Activated CD4-positive, CD25-positive, alpha-beta regulatory T cell treated with anti-CD3 and anti-CD28 coated beads, Interleukin-2, amount 50 U/mL, for 16 hours (primary cell): ENCODE measurements around the gene CUL4A.
"Not testable (repeated sequence)": the region's sequence is repeated elsewhere in the genome, so short reads cannot be mapped to it uniquely, and the experiment has no call there.

Experiments
- DNase-seq: peaks from one replicate; pipeline ENCODE4 v3.0.0-alpha.2; 2020; ENCODE audit warnings: low read depth, low spot score

CUL4A gene

GRCh38 chr13:113209336-113209758, at the start of gene CUL4A:
Gene CUL4A (plus strand): TSS chr13:113209613. CDS start chr13:113209628, 15 bp downstream.
- peak; percentile 37 for DNase-seq

- DNase-seq = no peak
Observed at GRCh38 chr13:113159701-113160100, 49.7 kb upstream of the CUL4A start.

- no peak for DNase-seq
Observed at GRCh38 chr13:113160983-113161382, 48.4 kb upstream of the CUL4A start.

GRCh38 chr13:113161433-113161832, 48.0 kb upstream of the CUL4A start:
- no peak for DNase-seq

GRCh38 chr13:113161975-113162374, 47.4 kb upstream of the CUL4A start:
- DNase-seq = not testable (repeated sequence)

GRCh38 chr13:113162783-113163685, 46.4 kb upstream of the CUL4A start:
- no peak for DNase-seq

GRCh38 chr13:113164492-113164891, 44.9 kb upstream of the CUL4A start:
- no peak for DNase-seq

GRCh38 chr13:113166266-113166665, 43.1 kb upstream of the CUL4A start:
- DNase-seq = no peak

- no peak for DNase-seq
Observed at GRCh38 chr13:113166681-113167080, 42.7 kb upstream of the CUL4A start.

- no peak for DNase-seq
Observed at GRCh38 chr13:113167155-113167554, 42.3 kb upstream of the CUL4A start.

GRCh38 chr13:113167575-113167974, 41.8 kb upstream of the CUL4A start:
- DNase-seq = no peak

GRCh38 chr13:113168211-113168610, 41.2 kb upstream of the CUL4A start:
- no peak for DNase-seq

- DNase-seq = no peak
Observed at GRCh38 chr13:113169277-113170272, 39.8 kb upstream of the CUL4A start.

- no peak for DNase-seq
Observed at GRCh38 chr13:113170511-113170910, 38.9 kb upstream of the CUL4A start.

- DNase-seq = no peak
Observed at GRCh38 chr13:113171250-113172125, 37.9 kb upstream of the CUL4A start.

GRCh38 chr13:113172419-113172926, 36.9 kb upstream of the CUL4A start:
- DNase-seq = no peak

- no peak for DNase-seq
Observed at GRCh38 chr13:113176280-113176679, 33.1 kb upstream of the CUL4A start.

- DNase-seq = no peak
Observed at GRCh38 chr13:113176822-113177221, 32.6 kb upstream of the CUL4A start.

- no peak for DNase-seq
Observed at GRCh38 chr13:113178070-113178895, 31.1 kb upstream of the CUL4A start.

GRCh38 chr13:113178896-113179167, 30.6 kb upstream of the CUL4A start:
- DNase-seq = no peak
